Measurements from ENCODE around the gene MYO9A. TPM values are rescaled to one million over a fixed set of nuclear protein-coding genes. Genes with fewer than 3 reads are reported as not detected.
A peak's percentile ranks its signal among the peaks of the same experiment; 100 is the strongest.

MYO9A gene
- total RNA-seq, 1 donor from 2014 or later = 79.5 TPM

- no peaks in the 10 kb centered on the region for H3K27me3 Mint-ChIP-seq (ENCODE audit: low read depth)
- H3K36me3 Mint-ChIP-seq = peaks cover 2% of the 10 kb centered on the region
- DNase-seq (ENCODE audit: low spot score in 2 of 2, unreplicated experiment in 2 of 2) = no peak
- no peaks in the 10 kb centered on the region for H3K9me3 Mint-ChIP-seq
- H3K4me1 Mint-ChIP-seq = peaks cover 33% of the 10 kb centered on the region
- H3K27ac Mint-ChIP-seq = no peak overlapping the region
- no peak overlapping the region for H3K4me3 Mint-ChIP-seq
- no peak for TF ChIP-seq CTCF (IDR thresholded peaks at IDR 0.05; ENCODE audit: unreplicated experiment)
These were observed 325.4 kb downstream of the MYO9A start for GRCh38 chr15:71792521-71792920.

DNA sequence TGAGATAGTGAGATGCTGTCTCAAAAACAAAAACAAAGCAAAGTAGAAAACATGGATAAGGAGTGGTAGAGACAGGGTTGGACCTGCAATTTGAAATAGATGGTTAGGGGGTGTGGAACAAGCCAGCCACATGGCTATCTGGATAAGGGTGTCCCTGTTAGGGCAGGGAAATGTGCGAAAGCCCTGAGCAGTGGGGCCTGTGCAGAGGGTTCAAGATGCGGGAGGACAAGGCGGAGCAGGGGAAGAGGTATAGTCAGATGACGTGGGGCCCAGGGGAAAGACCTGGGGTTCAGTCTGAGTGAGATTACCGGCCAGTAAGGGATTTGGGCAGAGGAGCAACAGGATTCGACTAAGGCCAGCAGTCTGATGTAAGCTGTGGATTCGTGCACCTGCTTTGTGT is 326.0 kb downstream of the MYO9A start:
- no peaks in the 10 kb centered on the region for H3K27me3 Mint-ChIP-seq (ENCODE audit: low read depth)
- no peak overlapping the region for H3K4me3 Mint-ChIP-seq
- TF ChIP-seq CTCF (IDR thresholded peaks at IDR 0.05; ENCODE audit: unreplicated experiment) = no peak
- H3K27ac Mint-ChIP-seq = peak overlapping the region; percentile 78
- H3K9me3 Mint-ChIP-seq = no peaks in the 10 kb centered on the region
- DNase-seq (ENCODE audit: low spot score in 2 of 2, unreplicated experiment in 2 of 2) = no peak
- H3K4me1 Mint-ChIP-seq = peaks cover 33% of the 10 kb centered on the region
- peaks cover 2% of the 10 kb centered on the region for H3K36me3 Mint-ChIP-seq

DNA sequence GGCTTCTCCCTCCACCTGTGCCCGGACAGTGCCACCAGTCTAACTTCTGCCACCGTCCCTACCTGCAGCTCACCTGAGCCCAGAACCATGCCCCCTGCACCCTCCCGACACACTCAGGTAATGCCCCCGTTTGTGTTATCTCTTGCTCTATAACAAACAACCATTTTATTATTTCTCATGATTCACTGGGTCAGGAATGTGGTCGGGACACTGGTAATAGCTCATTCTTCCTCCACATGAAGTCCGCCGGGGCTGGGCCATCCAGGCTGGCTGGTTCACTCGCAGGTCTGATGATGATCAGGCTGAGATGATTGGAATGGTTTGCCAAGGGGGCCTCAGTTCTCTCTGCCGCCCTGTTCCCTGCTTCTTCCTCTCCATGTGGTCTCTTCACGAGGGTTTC is 327.9 kb downstream of the MYO9A start:
- no peak for TF ChIP-seq CTCF (IDR thresholded peaks at IDR 0.05; ENCODE audit: unreplicated experiment)
- Mint-ChIP-seq H3K9me3 (no peaks in the 10 kb centered on the region), H3K4me3 (no peak overlapping the region), H3K27me3 (ENCODE audit: low read depth) (no peaks in the 10 kb centered on the region), H3K27ac (peak overlapping the region; percentile 70), H3K4me1 (peaks cover 33% of the 10 kb centered on the region), H3K36me3 (no peaks in the 10 kb centered on the region)
- no peak for DNase-seq (ENCODE audit: low spot score in 2 of 2, unreplicated experiment in 2 of 2)

GRCh38 chr15:71789616-71790015 is 328.3 kb downstream of the MYO9A start:
- H3K9me3 Mint-ChIP-seq = no peaks in the 10 kb centered on the region
- H3K27ac Mint-ChIP-seq = peak overlapping the region; percentile 70
- no peak for DNase-seq (ENCODE audit: low spot score in 2 of 2, unreplicated experiment in 2 of 2)
- H3K4me1 Mint-ChIP-seq = peaks cover 33% of the 10 kb centered on the region
- no peak for TF ChIP-seq CTCF (IDR thresholded peaks at IDR 0.05; ENCODE audit: unreplicated experiment)
- no peaks in the 10 kb centered on the region for H3K27me3 Mint-ChIP-seq (ENCODE audit: low read depth)
- H3K36me3 Mint-ChIP-seq = no peaks in the 10 kb centered on the region
- H3K4me3 Mint-ChIP-seq = no peak overlapping the region

- no peak overlapping the region for H3K4me3 Mint-ChIP-seq
- DNase-seq (ENCODE audit: low spot score in 2 of 2, unreplicated experiment in 2 of 2) = no peak
- H3K27ac Mint-ChIP-seq = peak overlapping the region; percentile 70
These were observed 329.0 kb downstream of the MYO9A start for GRCh38 chr15:71788646-71789579.

More at GRCh38 chr15:71788646-71789579, 329.0 kb downstream of the MYO9A start:
- H3K27me3 Mint-ChIP-seq (ENCODE audit: low read depth) = no peaks in the 10 kb centered on the region
- TF ChIP-seq CTCF (IDR thresholded peaks at IDR 0.05; ENCODE audit: unreplicated experiment) = no peak
- H3K4me1 Mint-ChIP-seq = peaks cover 33% of the 10 kb centered on the region
- H3K9me3 Mint-ChIP-seq = no peaks in the 10 kb centered on the region
- H3K36me3 Mint-ChIP-seq = no peaks in the 10 kb centered on the region

Data from mesothelial cell of epicardium (in vitro differentiated cells).